Right lobe of liver (tissue), 4 donors: ENCODE results near the gene IFT43.

Experiments
- CTCF ChIP-seq, 4 donors: fragments of 200-600 bp in 3 of 4; fragments of 450-650 bp in 1 of 4; IDR thresholded peaks; one replicate each; pipeline versions ENCODE4 v1.5.1 to v1.8.0; 2016 to 2022; ENCODE audit warnings: antibody characterized with exemption in 4 of 4, mild to moderate bottlenecking in 2 of 4
- POLR2A ChIP-seq: fragments of 450-650 bp; IDR thresholded peaks from one replicate; pipeline ENCODE4 v1.6.1; 2017; ENCODE audit warnings: antibody characterized with exemption, mild to moderate bottlenecking
- donor health status: DM: no; HTN: no; CAD: no.
- donor health status: DM: no; HTN: no; CAD: no.
- donor health status: DM: no; HTN: yes; CAD: no.

GRCh38 chr14:76083796-76084765, 98.5 kb downstream of the IFT43 start:
- TF ChIP-seq CTCF (IDR thresholded peaks at IDR 0.05) = no peak
- TF ChIP-seq POLR2A = no peak
